HUDEP-2 (cell line): Measurements from ENCODE around the gene DOP1B.

Experiments used
- DNase-seq, 76 experiments: peaks; one replicate each; lab custom pipeline; 2025; ENCODE audit not compliant: unreplicated experiment in 76 of 76; lab: John Stamatoyannopoulos, UW

DOP1B gene

GRCh38 chr21:36169470-36170128 is 13.0 kb downstream of the DOP1B start:
- DNase-seq = peak in 1 of 76 experiments; percentile 7

- DNase-seq = no peak
Observed at GRCh38 chr21:36170823-36171222, 14.2 kb downstream of the DOP1B start.

- no peak for DNase-seq
Observed at GRCh38 chr21:36171336-36171735, 14.7 kb downstream of the DOP1B start.

GRCh38 chr21:36171741-36172331 is 15.2 kb downstream of the DOP1B start:
- DNase-seq = no peak

- no peak for DNase-seq
Observed at GRCh38 chr21:36174780-36175179, 18.2 kb downstream of the DOP1B start.

- DNase-seq = no peak
Observed at GRCh38 chr21:36175771-36176565, 19.3 kb downstream of the DOP1B start.

GRCh38 chr21:36178349-36178748 is 21.7 kb downstream of the DOP1B start:
- no peak for DNase-seq

- no peak for DNase-seq
Observed at GRCh38 chr21:36179145-36179544, 22.5 kb downstream of the DOP1B start.

- DNase-seq = no peak
Observed at GRCh38 chr21:36180963-36181362, 24.3 kb downstream of the DOP1B start.

GRCh38 chr21:36183144-36183795 is 26.6 kb downstream of the DOP1B start:
- peak in 1 of 76 experiments; percentile 9 for DNase-seq

GRCh38 chr21:36184545-36184944 is 27.9 kb downstream of the DOP1B start:
- DNase-seq = no peak

- DNase-seq = no peak
Observed at GRCh38 chr21:36185523-36185922, 28.9 kb downstream of the DOP1B start.

GRCh38 chr21:36186081-36186480 is 29.5 kb downstream of the DOP1B start:
- DNase-seq = no peak

- peak in 6 of 76 experiments; percentile 12 to 26 (median 16) for DNase-seq
Observed at GRCh38 chr21:36186506-36187399, 30.1 kb downstream of the DOP1B start.

GRCh38 chr21:36188081-36188681 is 31.6 kb downstream of the DOP1B start:
- DNase-seq = peak in 1 of 76 experiments; percentile 11

- DNase-seq = no peak
Observed at GRCh38 chr21:36188937-36189336, 32.3 kb downstream of the DOP1B start.

- DNase-seq = no peak
Observed at GRCh38 chr21:36190736-36191135, 34.1 kb downstream of the DOP1B start.

GRCh38 chr21:36193200-36193599 is 36.6 kb downstream of the DOP1B start:
- DNase-seq = no peak

- DNase-seq = no peak
Observed at GRCh38 chr21:36194024-36194423, 37.4 kb downstream of the DOP1B start.

GRCh38 chr21:36195613-36196012 is 39.0 kb downstream of the DOP1B start:
- no peak for DNase-seq
